Glutamatergic neuron (in vitro differentiated cells): ENCODE measurements around the gene GLA. TPM values are rescaled to one million over a fixed set of nuclear protein-coding genes. Genes with fewer than 3 reads are reported as not detected.
A peak's percentile ranks its signal among the peaks of the same experiment; 100 is the strongest.

Experiments used
- DNase-seq: peaks from one replicate; pipeline ENCODE4 v3.0.0; 2022
- H3K27ac Mint-ChIP-seq: one replicate; pipeline ENCODE4 v1.8.0; 2020; ENCODE audit warnings: mild to moderate bottlenecking, mixed read lengths, inconsistent platforms; ENCODE audit not compliant: unreplicated experiment
- H3K27me3 Mint-ChIP-seq: one replicate; pipeline ENCODE4 v1.8.0; 2020; ENCODE audit warnings: mild to moderate bottlenecking, moderate library complexity, mixed read lengths, inconsistent platforms; ENCODE audit not compliant: unreplicated experiment
- H3K36me3 Mint-ChIP-seq: one replicate; pipeline ENCODE4 v1.8.0; 2020; ENCODE audit warnings: mild to moderate bottlenecking, mixed read lengths, inconsistent platforms; ENCODE audit not compliant: unreplicated experiment
- H3K4me1 Mint-ChIP-seq: one replicate; pipeline ENCODE4 v1.8.0; 2020; ENCODE audit warnings: mild to moderate bottlenecking, low read depth, mixed read lengths, inconsistent platforms; ENCODE audit not compliant: unreplicated experiment
- H3K4me3 Mint-ChIP-seq: one replicate; pipeline ENCODE4 v1.8.0; 2020; ENCODE audit warnings: mild to moderate bottlenecking, mixed read lengths, inconsistent platforms; ENCODE audit not compliant: unreplicated experiment
- H3K9me3 Mint-ChIP-seq: one replicate; pipeline ENCODE4 v1.8.0; 2020; ENCODE audit warnings: mild to moderate bottlenecking, moderate library complexity, mixed read lengths, inconsistent platforms; ENCODE audit not compliant: unreplicated experiment
- total RNA-seq: library from RNA; stranded (reverse); fragmentation: NEBNext Ultra II Directional; extraction: Animal tissue kit (Norgen Biotek cat#: 25700); gene quantifications from one replicate; pipeline ENCODE4 v1.2.1, GENCODE V29; 2021; ENCODE audit not compliant: unreplicated experiment
- TF ChIP-seq, protein P1 (sequence below): fragments of 200-600 bp; sonication (generic); IDR thresholded peaks from one replicate; pipeline ENCODE4 v1.5.0; 2021; ENCODE audit not compliant: partially characterized antibody, unreplicated experiment

The GLA gene
- total RNA-seq, 1 donor from 2014 or later: 29.4 TPM

DNA sequence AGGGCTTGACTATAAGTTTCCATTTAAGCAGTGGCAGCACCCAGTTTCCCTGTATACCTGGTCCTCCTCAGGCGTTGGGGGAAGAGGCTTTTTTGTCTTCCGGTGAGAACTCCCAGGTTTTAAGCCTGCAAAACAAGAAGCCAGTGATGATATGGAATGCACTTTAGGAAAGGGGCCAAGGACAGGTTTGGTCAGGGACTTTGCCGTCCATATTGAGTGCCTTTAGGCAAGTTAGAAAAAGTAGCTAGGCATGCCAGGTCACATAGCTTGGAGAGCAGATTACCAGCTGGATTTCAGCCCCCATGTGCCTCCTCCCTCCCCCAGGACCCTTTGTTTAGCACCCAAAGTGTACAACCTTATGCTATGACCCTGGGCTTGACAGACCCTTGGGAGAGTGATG, 45.6 kb downstream of the GLA start:
- DNase-seq: no peak
- H3K27me3 Mint-ChIP-seq: peaks cover 4% of the 10 kb centered on the region
- TF ChIP-seq, protein P1, sequence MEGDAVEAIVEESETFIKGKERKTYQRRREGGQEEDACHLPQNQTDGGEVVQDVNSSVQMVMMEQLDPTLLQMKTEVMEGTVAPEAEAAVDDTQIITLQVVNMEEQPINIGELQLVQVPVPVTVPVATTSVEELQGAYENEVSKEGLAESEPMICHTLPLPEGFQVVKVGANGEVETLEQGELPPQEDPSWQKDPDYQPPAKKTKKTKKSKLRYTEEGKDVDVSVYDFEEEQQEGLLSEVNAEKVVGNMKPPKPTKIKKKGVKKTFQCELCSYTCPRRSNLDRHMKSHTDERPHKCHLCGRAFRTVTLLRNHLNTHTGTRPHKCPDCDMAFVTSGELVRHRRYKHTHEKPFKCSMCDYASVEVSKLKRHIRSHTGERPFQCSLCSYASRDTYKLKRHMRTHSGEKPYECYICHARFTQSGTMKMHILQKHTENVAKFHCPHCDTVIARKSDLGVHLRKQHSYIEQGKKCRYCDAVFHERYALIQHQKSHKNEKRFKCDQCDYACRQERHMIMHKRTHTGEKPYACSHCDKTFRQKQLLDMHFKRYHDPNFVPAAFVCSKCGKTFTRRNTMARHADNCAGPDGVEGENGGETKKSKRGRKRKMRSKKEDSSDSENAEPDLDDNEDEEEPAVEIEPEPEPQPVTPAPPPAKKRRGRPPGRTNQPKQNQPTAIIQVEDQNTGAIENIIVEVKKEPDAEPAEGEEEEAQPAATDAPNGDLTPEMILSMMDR: no peak
- H3K4me3 Mint-ChIP-seq: no peak overlapping the region
- no peaks in the 10 kb centered on the region for H3K9me3 Mint-ChIP-seq
- no peaks in the 10 kb centered on the region for H3K36me3 Mint-ChIP-seq
- H3K4me1 Mint-ChIP-seq: no peaks in the 10 kb centered on the region
- no peak overlapping the region for H3K27ac Mint-ChIP-seq

DNA sequence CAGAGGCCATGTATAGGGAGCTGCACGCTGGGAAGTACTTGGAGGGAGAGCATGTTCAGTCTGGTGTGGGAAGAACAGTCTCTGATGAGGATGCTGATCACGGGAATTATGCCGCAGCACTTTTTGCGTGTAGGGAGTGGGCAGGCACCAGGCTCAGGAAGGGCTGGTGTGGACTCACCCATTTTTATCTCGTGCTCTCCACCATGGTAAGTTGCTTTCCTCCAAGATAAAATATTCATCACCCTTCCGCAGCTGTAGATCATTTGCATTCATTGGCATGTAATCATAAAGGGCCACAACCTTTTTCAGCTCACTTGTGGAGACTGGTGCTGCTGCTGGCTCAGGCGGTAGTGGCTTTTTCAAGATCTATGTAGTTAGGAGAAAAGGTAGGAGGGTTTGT, 47.3 kb downstream of the GLA start:
- TF ChIP-seq, protein P1: no peak
- DNase-seq: no peak
- Mint-ChIP-seq H3K27me3 (peaks cover 4% of the 10 kb centered on the region), H3K27ac (no peak overlapping the region), H3K9me3 (no peaks in the 10 kb centered on the region), H3K4me1 (no peaks in the 10 kb centered on the region), H3K36me3 (no peaks in the 10 kb centered on the region), H3K4me3 (no peak overlapping the region)

DNA sequence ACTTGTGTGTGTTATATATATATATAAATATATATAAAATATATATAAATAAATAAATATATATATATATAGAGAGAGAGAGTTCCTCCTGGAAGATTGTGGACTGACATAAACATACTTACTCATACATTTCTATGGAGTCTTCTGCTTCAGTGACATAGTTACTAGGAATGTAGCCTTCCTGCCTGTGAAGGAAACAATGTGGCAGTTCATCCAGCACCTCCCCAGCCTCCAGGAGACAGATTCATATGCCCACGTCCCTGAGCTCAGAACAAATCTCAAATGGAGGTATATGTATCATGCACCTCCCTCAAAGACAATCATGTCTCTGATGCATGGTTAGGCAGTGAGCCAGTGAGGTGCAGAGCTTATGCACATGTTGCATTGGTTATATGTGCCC, 47.8 kb downstream of the GLA start:
- Mint-ChIP-seq H3K27ac (no peak overlapping the region), H3K27me3 (peaks cover 4% of the 10 kb centered on the region), H3K4me1 (no peaks in the 10 kb centered on the region), H3K36me3 (no peaks in the 10 kb centered on the region), H3K9me3 (no peaks in the 10 kb centered on the region), H3K4me3 (no peak overlapping the region)
- TF ChIP-seq, protein P1: no peak
- no peak for DNase-seq

- no peak overlapping the region for H3K4me3 Mint-ChIP-seq
These were observed 50.4 kb downstream of the GLA start for GRCh38 chrX:101357166-101357795.

DNA sequence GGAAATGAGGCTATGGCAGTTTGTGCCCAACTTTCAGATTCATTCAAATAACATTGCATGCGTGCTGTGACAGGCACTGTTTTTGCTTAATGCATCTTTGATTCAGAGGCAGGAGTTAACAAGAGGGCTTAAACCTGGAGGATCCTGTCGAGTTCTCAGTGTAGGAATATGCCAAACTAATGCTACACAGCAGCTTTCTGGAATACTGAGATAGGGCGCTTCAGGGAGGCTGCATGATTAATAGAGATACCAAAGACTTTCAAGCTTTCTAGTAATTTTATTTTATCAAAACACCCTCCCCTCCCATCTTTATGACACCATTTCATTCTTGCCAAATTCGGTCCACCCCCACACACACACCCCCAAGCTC, 58.5 kb downstream of the GLA start:
- DNase-seq: no peak
- peak overlapping the region; percentile 83 for H3K4me3 Mint-ChIP-seq
- H3K4me1 Mint-ChIP-seq: no peaks in the 10 kb centered on the region
- peaks cover under 1% of the 10 kb centered on the region for H3K9me3 Mint-ChIP-seq
- TF ChIP-seq, protein P1: no peak
- H3K36me3 Mint-ChIP-seq: no peaks in the 10 kb centered on the region
- H3K27ac Mint-ChIP-seq: no peak overlapping the region
- H3K27me3 Mint-ChIP-seq: no peaks in the 10 kb centered on the region

More at GRCh38 chrX:101357166-101357795, 50.4 kb downstream of the GLA start:
- no peak overlapping the region for H3K27ac Mint-ChIP-seq
- TF ChIP-seq, protein P1: peak; percentile 60
- no peaks in the 10 kb centered on the region for H3K4me1 Mint-ChIP-seq
- peaks cover 4% of the 10 kb centered on the region for H3K27me3 Mint-ChIP-seq
- peaks cover 3% of the 10 kb centered on the region for H3K9me3 Mint-ChIP-seq
- no peak for DNase-seq
- no peaks in the 10 kb centered on the region for H3K36me3 Mint-ChIP-seq
